NT2/D1 (cell line): ENCODE measurements around the gene ARID1B.

ENCODE experiments used
- DNase-seq: peaks from one replicate; pipeline ENCODE4 v3.0.0-alpha.2; 2011; ENCODE audit warnings: low read depth, low spot score
- H3K27me3 ChIP-seq: 2 replicates; pipeline ENCODE4 v1.6.0; 2011; ENCODE audit warnings: mild to moderate bottlenecking; ENCODE audit not compliant: insufficient read length, insufficient read depth
- H3K36me3 ChIP-seq: 2 replicates; pipeline ENCODE4 v1.6.1; 2011; ENCODE audit warnings: mild to moderate bottlenecking, low read length, mixed read lengths; ENCODE audit not compliant: insufficient read depth, insufficient read length
- H3K4me1 ChIP-seq: 2 replicates; pipeline ENCODE4 v1.5.1; 2011; ENCODE audit not compliant: insufficient read depth, insufficient read length
- H3K4me3 ChIP-seq: 2 replicates; pipeline ENCODE4 v1.5.1; 2011; ENCODE audit warnings: low read depth; ENCODE audit not compliant: insufficient read length
- H3K9ac ChIP-seq: 2 replicates; pipeline ENCODE4 v1.6.0; 2011; ENCODE audit warnings: low read depth; ENCODE audit not compliant: insufficient read length
- H3K9me3 ChIP-seq: 2 replicates; pipeline ENCODE4 v1.5.1; 2011; ENCODE audit warnings: mild to moderate bottlenecking, low read length; ENCODE audit not compliant: insufficient read depth
- SUZ12 ChIP-seq: IDR thresholded peaks from 2 replicates; pipeline ENCODE4 v1.6.1; 2011; ENCODE audit not compliant: insufficient read length, insufficient read depth; ENCODE audit errors: extremely low read depth
- YY1 ChIP-seq: IDR thresholded peaks from 2 replicates; pipeline ENCODE4 v1.6.1; 2011; ENCODE audit not compliant: insufficient read length, insufficient read depth
- ZNF274 ChIP-seq: IDR thresholded peaks from 2 replicates; pipeline ENCODE4 v1.6.1; 2011; ENCODE audit warnings: mild to moderate bottlenecking, low read depth, low read length

ARID1B gene

GRCh38 chr6:157151029-157151428 is 373.9 kb downstream of the ARID1B start:
- Histone ChIP-seq H3K4me3 (no peak overlapping the region), H3K27me3 (no peaks in the 10 kb centered on the region), H3K9me3 (no peaks in the 10 kb centered on the region), H3K9ac (no peak overlapping the region), H3K36me3 (peaks cover 13% of the 10 kb centered on the region), H3K4me1 (no peaks in the 10 kb centered on the region)
- DNase-seq, result no peak
- TF ChIP-seq SUZ12, result no peak
- TF ChIP-seq ZNF274, result no peak
- no peak for TF ChIP-seq YY1

GRCh38 chr6:157151989-157152388 is 374.8 kb downstream of the ARID1B start:
- TF ChIP-seq SUZ12 (no peak), YY1 (no peak), ZNF274 (no peak)
- H3K4me1 ChIP-seq, result no peaks in the 10 kb centered on the region
- no peak overlapping the region for H3K4me3 ChIP-seq
- DNase-seq, result no peak
- no peak overlapping the region for H3K9ac ChIP-seq
- H3K27me3 ChIP-seq, result no peaks in the 10 kb centered on the region
- no peaks in the 10 kb centered on the region for H3K9me3 ChIP-seq
- peaks cover 19% of the 10 kb centered on the region for H3K36me3 ChIP-seq

GRCh38 chr6:157152556-157152955 is 375.4 kb downstream of the ARID1B start:
- H3K27me3 ChIP-seq, result no peaks in the 10 kb centered on the region
- H3K4me3 ChIP-seq, result no peak overlapping the region
- no peak for DNase-seq
- no peaks in the 10 kb centered on the region for H3K9me3 ChIP-seq
- no peak overlapping the region for H3K9ac ChIP-seq
- H3K4me1 ChIP-seq, result no peaks in the 10 kb centered on the region
- H3K36me3 ChIP-seq, result peaks cover 24% of the 10 kb centered on the region
- TF ChIP-seq YY1 (no peak), SUZ12 (no peak), ZNF274 (no peak)

DNA sequence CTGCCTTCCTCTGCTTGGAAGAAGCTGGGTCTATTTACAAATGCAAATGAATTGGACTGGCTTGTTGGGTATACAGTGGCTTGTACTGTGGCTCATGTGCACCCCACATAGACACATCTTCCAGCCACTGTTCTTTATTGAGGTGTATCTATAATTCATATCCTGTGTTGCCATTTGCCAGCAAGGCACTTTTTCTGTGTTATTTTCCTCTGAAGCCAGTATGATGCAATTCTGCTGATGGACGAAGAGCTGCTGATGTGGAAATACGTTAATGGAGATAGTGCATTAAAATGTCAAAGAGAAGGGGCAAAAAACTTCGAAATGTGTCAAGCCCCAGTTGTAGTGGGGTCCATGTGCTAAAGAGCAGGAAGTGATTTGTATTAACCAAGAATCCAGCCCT is 378.6 kb downstream of the ARID1B start:
- no peak overlapping the region for H3K9ac ChIP-seq
- peaks cover 18% of the 10 kb centered on the region for H3K36me3 ChIP-seq
- no peaks in the 10 kb centered on the region for H3K9me3 ChIP-seq
- TF ChIP-seq ZNF274 (no peak), SUZ12 (no peak), YY1 (no peak)
- H3K4me1 ChIP-seq, result no peaks in the 10 kb centered on the region
- no peak overlapping the region for H3K4me3 ChIP-seq
- no peak for DNase-seq
- H3K27me3 ChIP-seq, result no peaks in the 10 kb centered on the region

DNA sequence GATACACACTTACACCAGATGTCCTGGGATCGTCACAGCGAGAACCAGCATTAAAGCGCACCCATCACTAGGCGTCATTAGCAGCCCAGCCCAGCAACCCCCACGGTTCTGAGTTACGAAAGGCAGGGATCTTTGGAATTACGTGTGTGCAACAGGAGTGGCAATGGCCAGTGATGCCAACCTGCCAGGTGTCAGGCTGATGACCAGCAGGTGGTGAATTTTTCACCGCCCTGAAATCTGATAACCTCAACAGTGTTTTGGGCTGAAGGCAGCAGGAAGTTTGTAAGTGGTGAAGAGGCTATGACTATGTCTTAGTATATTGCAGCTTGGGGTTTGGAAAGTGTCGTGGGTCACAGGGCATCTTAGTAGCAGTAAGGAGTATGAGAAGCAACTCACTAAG is 380.1 kb downstream of the ARID1B start:
- TF ChIP-seq ZNF274, result no peak
- TF ChIP-seq SUZ12, result no peak
- TF ChIP-seq YY1, result no peak
- Histone ChIP-seq H3K27me3 (no peaks in the 10 kb centered on the region), H3K9me3 (no peaks in the 10 kb centered on the region), H3K4me3 (no peak overlapping the region), H3K4me1 (no peaks in the 10 kb centered on the region), H3K36me3 (peaks cover 13% of the 10 kb centered on the region), H3K9ac (no peak overlapping the region)
- DNase-seq, result no peak

DNA sequence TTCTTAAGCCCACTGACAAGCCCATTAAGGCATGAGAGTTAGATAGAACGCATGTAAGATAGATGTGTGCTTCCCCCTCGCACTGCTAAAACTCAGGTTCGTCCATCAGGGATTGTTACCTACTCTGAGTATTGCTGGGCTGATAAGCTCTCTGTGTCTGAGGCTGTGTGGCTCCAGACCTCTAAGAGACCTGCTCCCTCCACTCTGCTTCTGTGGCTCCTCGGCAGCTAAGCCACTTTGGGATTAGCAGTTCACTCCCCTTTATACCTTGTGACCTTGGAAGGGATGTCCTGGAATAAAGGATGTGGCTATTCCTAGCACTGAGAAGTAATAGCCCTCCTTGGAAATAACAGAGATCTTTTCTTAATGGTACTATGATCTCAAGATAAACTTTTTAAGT is 381.3 kb downstream of the ARID1B start:
- peaks cover 13% of the 10 kb centered on the region for H3K36me3 ChIP-seq
- H3K9me3 ChIP-seq, result no peaks in the 10 kb centered on the region
- TF ChIP-seq SUZ12, result no peak
- no peak for TF ChIP-seq ZNF274
- TF ChIP-seq YY1, result no peak
- H3K27me3 ChIP-seq, result no peaks in the 10 kb centered on the region
- DNase-seq, result no peak
- H3K4me3 ChIP-seq, result no peak overlapping the region
- peaks cover 4% of the 10 kb centered on the region for H3K4me1 ChIP-seq
- no peak overlapping the region for H3K9ac ChIP-seq

DNA sequence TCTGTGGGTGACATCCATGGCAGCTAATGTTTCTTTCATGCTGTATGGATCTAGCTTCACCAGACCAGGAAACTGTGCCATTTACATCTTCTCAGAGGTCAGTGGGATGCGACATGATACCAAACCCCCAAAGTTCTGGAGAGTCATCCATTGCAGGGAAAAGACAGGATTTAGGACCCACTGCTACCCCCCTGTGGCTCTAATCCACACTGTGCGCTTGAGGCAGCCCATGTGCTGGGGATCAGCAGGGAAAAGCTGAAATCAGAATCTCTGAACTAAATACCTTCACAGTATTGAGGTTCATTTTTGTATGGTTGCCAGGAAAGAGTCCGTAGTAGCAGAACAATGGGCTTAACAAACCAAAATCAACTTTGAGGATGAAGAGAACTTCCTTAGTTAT is 381.7 kb downstream of the ARID1B start:
- H3K9ac ChIP-seq, result no peak overlapping the region
- DNase-seq, result no peak
- no peaks in the 10 kb centered on the region for H3K9me3 ChIP-seq
- peaks cover 13% of the 10 kb centered on the region for H3K36me3 ChIP-seq
- H3K27me3 ChIP-seq, result no peaks in the 10 kb centered on the region
- H3K4me1 ChIP-seq, result peaks cover 5% of the 10 kb centered on the region
- TF ChIP-seq SUZ12 (no peak), ZNF274 (no peak), YY1 (no peak)
- H3K4me3 ChIP-seq, result no peak overlapping the region

- H3K9me3 ChIP-seq, result no peaks in the 10 kb centered on the region
- peaks cover 5% of the 10 kb centered on the region for H3K4me1 ChIP-seq
- H3K9ac ChIP-seq, result no peak overlapping the region
- H3K27me3 ChIP-seq, result no peaks in the 10 kb centered on the region
- H3K36me3 ChIP-seq, result peaks cover 13% of the 10 kb centered on the region
- no peak overlapping the region for H3K4me3 ChIP-seq
- no peak for DNase-seq
- no peak for TF ChIP-seq YY1
These were observed 382.2 kb downstream of the ARID1B start for GRCh38 chr6:157159348-157159747.
